Measurements from ENCODE around the gene ZCCHC24. TPM values are rescaled to one million over a fixed set of nuclear protein-coding genes. Genes with fewer than 3 reads are reported as not detected.

The ZCCHC24 gene
- total and polyA plus RNA-seq, 2 of the 8 experiments (the other 6 are each of a cell fraction or from before 2014, with no cell fraction given), result 3.9 to 6.9 TPM

- no peak overlapping the region for H3K4ac ChIP-seq (replicated peaks; ENCODE audit: insufficient read length, low read depth, low read length)
- 87% methylated on average over 6 of the region's 9 CpGs; no CpG with 5 or more reads in 1 of the 2 experiments for WGBS, 2 experiments (ENCODE audit: extremely low coverage in 1 of 2, insufficient coverage in 1 of 2, insufficient read length in 1 of 2, insufficient replicate concordance in 2 of 2, low coverage in 1 of 2, low lambda C conversion rate in 2 of 2, missing lambda C conversion rate in 1 of 2)
- no peak for FAIRE-seq
Observed at GRCh38 chr10:79407423-79407796, 38.0 kb downstream of the ZCCHC24 start.

More at GRCh38 chr10:79407423-79407796, 38.0 kb downstream of the ZCCHC24 start:
- ChIA-PET POLR2A (ENCODE audit: partially characterized antibody) (no interaction called here), CTCF (ENCODE audit: partially characterized antibody) (interaction anchor here (0.5 to 13.1 kb wide), 9 partner anchors 8 to 80 kb away, joined by 3 to 67 read pairs (median 5); no protein-coding TSS in a partner anchor)
- Histone ChIP-seq H3K9ac (replicated peaks in 1 of 4; ENCODE audit: extremely low read depth in 1 of 4, low read depth in 3 of 4, low read length in 3 of 4) (no peak overlapping the region), H2BK12ac (ENCODE audit: low read depth, low read length) (0 out of 2 replicates have a peak overlapping the region, but pooled peaks have one; percentile 9), H3K4me1 (replicated peaks in 1 of 4; ENCODE audit: control insufficient read depth in 3 of 4, insufficient read depth in 4 of 4, low read length in 3 of 4) (peaks cover 0 to 22% (median 11%) of the 10 kb centered on the region in 4 experiments; a peak in 6 of 7 replicates), H2BK5ac (ENCODE audit: low read depth, low read length) (no peak overlapping the region), H3K56ac (replicated peaks; ENCODE audit: insufficient read length, low read depth, low read length) (no peak overlapping the region), H3K36me3 (ENCODE audit: control insufficient read depth in 2 of 4, insufficient read depth in 4 of 4, low read length in 3 of 4) (no peaks in the 10 kb centered on the region), H3K14ac (ENCODE audit: insufficient read length) (no peak overlapping the region), H3K9me3 (ENCODE audit: insufficient read depth in 2 of 2, low read depth in 1 of 2, low read length in 1 of 2) (no peaks in the 10 kb centered on the region), H3K27me3 (replicated peaks in 1 of 4; ENCODE audit: control insufficient read depth in 3 of 4, extremely low read depth in 1 of 4, insufficient read depth in 3 of 4, low read length in 3 of 4) (no peaks in the 10 kb centered on the region; a peak in 1 of 7 replicates), H4K8ac (ENCODE audit: extremely low read depth, insufficient read depth, low read length) (no peak overlapping the region; the same call in 1 of the 2 replicates), H4K5ac (ENCODE audit: insufficient read length, low read depth, low read length) (no peak overlapping the region), H3K18ac (ENCODE audit: extremely low read depth, low read length) (no peak overlapping the region), H3K79me2 (ENCODE audit: control insufficient read depth in 1 of 2, insufficient read depth in 2 of 2, low read length in 2 of 2) (no peaks in the 10 kb centered on the region), H3K23me2 (ENCODE audit: low read depth, low read length) (peaks cover 5% of the 10 kb centered on the region; the same call in 1 of the 2 replicates), H4K20me1 (replicated peaks in 1 of 2; ENCODE audit: control insufficient read depth in 1 of 2, insufficient read depth in 2 of 2, low read length in 2 of 2) (no peaks in the 10 kb centered on the region), H2AFZ (ENCODE audit: low read length) (no peak overlapping the region), H2AK5ac (ENCODE audit: low read depth, low read length) (peak overlapping the region; percentile 8; the same call in 1 of the 2 replicates), H3K23ac (ENCODE audit: insufficient read length) (no peak overlapping the region), H2BK15ac (ENCODE audit: low read length) (no peak overlapping the region), H3K4me3 (ENCODE audit: extremely low read depth in 1 of 4, insufficient read depth in 2 of 4, low read depth in 3 of 4, low read length in 4 of 4) (no peak overlapping the region), H3K27ac (ENCODE audit: low read depth, low read length) (no peak overlapping the region), H2BK20ac (ENCODE audit: low read length) (no peak overlapping the region), H4K91ac (replicated peaks; ENCODE audit: insufficient read length, low read length) (no peak overlapping the region), H2BK120ac (replicated peaks; ENCODE audit: low read depth, low read length) (no peak overlapping the region), H3K79me1 (ENCODE audit: low read depth, low read length) (no peaks in the 10 kb centered on the region), H3K4me2 (ENCODE audit: insufficient read depth in 1 of 2, low read depth in 2 of 2, low read length in 2 of 2) (no peak overlapping the region)
- TF ChIP-seq RFX5 (IDR thresholded peaks at IDR 0.05; ENCODE audit: borderline replicate concordance, low read depth, low read length) (no peak), TAF1 (IDR thresholded peaks at IDR 0.05; ENCODE audit: low read depth, low read length) (no peak)
- DNase-seq (ENCODE audit: low read depth in 1 of 2, low spot score in 2 of 2), result no peak
